ENCODE data around the gene DOCK3. TPM values are rescaled to one million over a fixed set of nuclear protein-coding genes. Genes with fewer than 3 reads are reported as not detected.

The DOCK3 gene
- total RNA-seq, 1 donor from 2014 or later, result 21.0 TPM

DNA sequence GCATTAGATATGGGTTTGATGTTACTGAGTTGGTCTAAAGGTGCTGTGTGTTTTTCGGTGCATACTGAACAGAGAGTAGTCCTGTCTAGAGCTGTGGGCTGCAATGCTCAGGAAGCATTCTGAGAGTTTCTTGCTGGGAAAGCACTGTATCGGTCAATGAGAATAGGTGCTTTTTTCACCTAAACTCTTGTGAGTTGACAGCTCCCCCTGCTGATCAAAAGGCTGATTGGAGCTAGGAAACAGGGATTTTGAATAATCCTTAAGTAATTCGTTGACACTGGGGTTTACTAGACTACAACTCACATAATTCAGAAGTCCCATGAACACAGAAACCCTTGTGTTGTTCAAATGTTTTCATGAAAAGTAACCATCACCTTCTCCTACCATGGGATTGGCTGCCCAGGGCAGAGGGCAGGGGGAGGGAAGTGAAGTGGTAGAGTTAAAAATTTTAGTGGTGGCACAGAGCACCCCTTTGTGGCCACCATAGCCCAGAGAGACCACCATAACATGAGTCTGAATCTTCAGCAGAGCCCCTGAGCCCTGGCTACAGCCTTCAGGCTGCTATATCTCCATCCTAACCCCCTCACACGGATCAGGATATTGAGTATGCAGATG is 697.3 kb downstream of the DOCK3 start:
- TF ChIP-seq, protein P1, sequence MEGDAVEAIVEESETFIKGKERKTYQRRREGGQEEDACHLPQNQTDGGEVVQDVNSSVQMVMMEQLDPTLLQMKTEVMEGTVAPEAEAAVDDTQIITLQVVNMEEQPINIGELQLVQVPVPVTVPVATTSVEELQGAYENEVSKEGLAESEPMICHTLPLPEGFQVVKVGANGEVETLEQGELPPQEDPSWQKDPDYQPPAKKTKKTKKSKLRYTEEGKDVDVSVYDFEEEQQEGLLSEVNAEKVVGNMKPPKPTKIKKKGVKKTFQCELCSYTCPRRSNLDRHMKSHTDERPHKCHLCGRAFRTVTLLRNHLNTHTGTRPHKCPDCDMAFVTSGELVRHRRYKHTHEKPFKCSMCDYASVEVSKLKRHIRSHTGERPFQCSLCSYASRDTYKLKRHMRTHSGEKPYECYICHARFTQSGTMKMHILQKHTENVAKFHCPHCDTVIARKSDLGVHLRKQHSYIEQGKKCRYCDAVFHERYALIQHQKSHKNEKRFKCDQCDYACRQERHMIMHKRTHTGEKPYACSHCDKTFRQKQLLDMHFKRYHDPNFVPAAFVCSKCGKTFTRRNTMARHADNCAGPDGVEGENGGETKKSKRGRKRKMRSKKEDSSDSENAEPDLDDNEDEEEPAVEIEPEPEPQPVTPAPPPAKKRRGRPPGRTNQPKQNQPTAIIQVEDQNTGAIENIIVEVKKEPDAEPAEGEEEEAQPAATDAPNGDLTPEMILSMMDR (IDR thresholded peaks at IDR 0.05; ENCODE audit: unreplicated experiment), result peak; percentile 63
- DNase-seq (ENCODE audit: low spot score in 2 of 2, unreplicated experiment in 2 of 2), result no peak
- Mint-ChIP-seq H3K36me3 (peaks cover 9% of the 10 kb centered on the region), H3K9me3 (peaks cover 4% of the 10 kb centered on the region), H3K27ac (no peak overlapping the region), H3K4me1 (no peaks in the 10 kb centered on the region), H3K27me3 (ENCODE audit: low read depth) (no peaks in the 10 kb centered on the region), H3K4me3 (no peak overlapping the region)

DNA sequence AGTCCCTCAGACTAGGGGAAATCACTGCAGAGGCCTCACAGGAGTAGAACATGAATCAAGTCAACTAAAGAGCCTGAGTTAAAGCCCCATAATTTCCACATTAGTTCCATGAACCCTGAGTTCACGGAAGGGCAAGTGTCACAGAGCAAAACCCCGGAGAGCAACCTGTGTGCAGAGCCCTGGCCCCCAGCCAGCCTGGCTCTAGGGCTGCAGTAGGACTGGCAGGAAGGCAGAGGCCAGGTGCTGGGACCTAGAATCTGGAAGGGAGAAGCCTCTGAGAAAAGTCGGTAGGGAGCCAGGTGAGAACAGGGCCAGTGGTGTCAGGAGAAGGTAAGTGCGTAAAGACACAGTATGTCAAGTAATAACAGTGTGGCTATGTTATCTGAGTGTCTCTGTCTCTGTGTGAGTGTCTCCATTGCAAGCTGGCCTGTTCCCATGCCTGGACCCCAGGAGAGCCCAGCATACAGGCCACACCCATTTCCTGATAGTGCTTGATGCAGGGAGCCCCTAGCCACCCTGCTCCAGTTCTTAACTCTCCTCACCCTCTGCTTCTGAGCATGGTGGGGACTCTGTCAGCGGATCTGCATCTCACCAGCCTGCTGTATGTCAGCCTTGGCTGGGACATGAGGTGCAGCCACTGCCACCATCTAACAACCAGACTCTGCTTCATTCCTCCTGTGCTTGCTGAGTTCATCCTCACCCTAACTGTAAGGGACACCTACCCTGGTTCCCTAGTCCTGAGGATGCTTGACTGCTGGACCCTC is 699.1 kb downstream of the DOCK3 start:
- TF ChIP-seq, protein P1 (IDR thresholded peaks at IDR 0.05; ENCODE audit: unreplicated experiment), result no peak
- H3K4me3 Mint-ChIP-seq, result no peak overlapping the region
- DNase-seq (ENCODE audit: low spot score in 2 of 2, unreplicated experiment in 2 of 2), result no peak
- H3K27ac Mint-ChIP-seq, result no peak overlapping the region
- H3K27me3 Mint-ChIP-seq (ENCODE audit: low read depth), result no peaks in the 10 kb centered on the region
- no peaks in the 10 kb centered on the region for H3K9me3 Mint-ChIP-seq
- no peaks in the 10 kb centered on the region for H3K36me3 Mint-ChIP-seq
- H3K4me1 Mint-ChIP-seq, result no peaks in the 10 kb centered on the region

DNA sequence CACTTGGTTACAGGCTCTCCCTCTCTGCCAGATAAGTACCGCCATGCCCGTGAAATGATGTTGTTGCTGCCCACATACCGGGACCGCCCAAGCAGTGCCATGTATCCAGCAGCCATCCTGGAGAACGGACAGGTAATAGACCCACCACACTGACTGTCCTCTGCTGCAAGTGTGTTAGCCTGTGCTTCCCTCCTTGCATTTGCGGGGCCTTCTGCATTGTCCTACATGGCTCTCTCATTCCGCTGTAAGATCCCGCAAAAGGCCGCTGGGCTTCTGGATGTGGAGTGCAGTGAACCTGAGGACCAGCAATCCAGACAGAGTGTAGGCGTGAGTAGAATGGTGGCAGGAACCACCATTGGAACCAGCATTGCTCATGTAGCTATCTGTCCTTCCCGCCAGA is 699.7 kb downstream of the DOCK3 start:
- Mint-ChIP-seq H3K27me3 (ENCODE audit: low read depth) (no peaks in the 10 kb centered on the region), H3K9me3 (no peaks in the 10 kb centered on the region), H3K4me3 (no peak overlapping the region), H3K4me1 (no peaks in the 10 kb centered on the region), H3K36me3 (no peaks in the 10 kb centered on the region), H3K27ac (no peak overlapping the region)
- TF ChIP-seq, protein P1 (IDR thresholded peaks at IDR 0.05; ENCODE audit: unreplicated experiment), result no peak
- DNase-seq (ENCODE audit: low spot score in 2 of 2, unreplicated experiment in 2 of 2), result no peak

DNA sequence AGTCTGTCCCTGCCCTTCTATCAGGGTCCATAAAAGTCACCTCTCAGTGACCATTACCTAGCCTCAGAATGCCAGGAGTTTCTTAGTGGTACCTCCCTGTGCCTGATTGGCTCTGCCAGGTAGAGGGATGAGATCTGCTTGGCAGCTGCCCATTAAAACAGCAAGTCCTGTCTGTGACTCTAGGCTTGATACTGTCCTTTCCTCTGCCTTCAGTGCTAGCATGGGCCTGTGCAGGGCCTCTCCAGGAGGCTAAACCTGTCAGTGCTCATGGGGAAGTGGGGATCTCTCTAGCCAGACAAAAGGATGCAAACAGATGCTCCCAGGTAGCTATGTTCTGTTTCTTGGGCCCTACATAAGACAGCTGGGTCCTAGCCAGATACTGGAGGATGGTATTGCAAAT is 700.4 kb downstream of the DOCK3 start:
- Mint-ChIP-seq H3K9me3 (no peaks in the 10 kb centered on the region), H3K27me3 (ENCODE audit: low read depth) (no peaks in the 10 kb centered on the region), H3K27ac (no peak overlapping the region), H3K4me1 (no peaks in the 10 kb centered on the region), H3K36me3 (no peaks in the 10 kb centered on the region), H3K4me3 (no peak overlapping the region)
- TF ChIP-seq, protein P1 (IDR thresholded peaks at IDR 0.05; ENCODE audit: unreplicated experiment), result no peak
- no peak for DNase-seq (ENCODE audit: low spot score in 2 of 2, unreplicated experiment in 2 of 2)

DNA sequence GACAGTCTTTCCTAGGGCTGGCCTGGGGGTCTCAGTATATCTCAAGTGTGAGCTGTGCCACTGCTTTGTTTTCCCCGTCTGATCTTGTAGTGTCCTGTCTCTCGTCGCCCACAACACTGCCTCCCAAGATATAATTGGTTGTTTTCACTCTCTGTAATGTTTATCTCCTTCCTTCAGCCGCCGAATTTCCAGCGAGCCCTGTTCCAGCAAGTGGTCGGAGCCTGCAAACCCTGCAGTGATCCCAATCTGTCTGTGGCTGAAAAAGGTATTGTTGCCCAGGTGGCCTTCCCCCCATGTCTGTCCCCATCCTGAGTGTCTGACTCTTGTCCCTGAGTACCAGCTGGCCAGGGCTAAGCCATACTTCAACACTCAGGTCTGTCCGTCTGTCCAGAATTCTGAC is 700.8 kb downstream of the DOCK3 start:
- Mint-ChIP-seq H3K4me3 (no peak overlapping the region), H3K27ac (no peak overlapping the region), H3K9me3 (no peaks in the 10 kb centered on the region), H3K4me1 (no peaks in the 10 kb centered on the region), H3K36me3 (no peaks in the 10 kb centered on the region), H3K27me3 (ENCODE audit: low read depth) (no peaks in the 10 kb centered on the region)
- no peak for DNase-seq (ENCODE audit: low spot score in 2 of 2, unreplicated experiment in 2 of 2)
- TF ChIP-seq, protein P1 (IDR thresholded peaks at IDR 0.05; ENCODE audit: unreplicated experiment), result no peak

Data from mesothelial cell of epicardium (in vitro differentiated cells).